ENCODE measurements around the gene TIMM10.

GRCh38 chr11:57482782-57483561, 47.6 kb downstream of the TIMM10 start:
- TF ChIP-seq CTCF (IDR thresholded peaks at IDR 0.05): peak; percentile 34 to 70 (median 56)
- no peak for TF ChIP-seq POLR2A (IDR thresholded peaks at IDR 0.05)
